ENCODE data around the gene TNFRSF4. TPM values are rescaled to one million over a fixed set of nuclear protein-coding genes. Genes with fewer than 3 reads are reported as not detected.

TNFRSF4 gene
- total and polyA plus RNA-seq, 9 of the 15 experiments (the other 6 are each of a cell fraction or from before 2014, with no cell fraction given) = 0.07 to 0.44 (median 0.19) TPM; not detected in 5

DNA sequence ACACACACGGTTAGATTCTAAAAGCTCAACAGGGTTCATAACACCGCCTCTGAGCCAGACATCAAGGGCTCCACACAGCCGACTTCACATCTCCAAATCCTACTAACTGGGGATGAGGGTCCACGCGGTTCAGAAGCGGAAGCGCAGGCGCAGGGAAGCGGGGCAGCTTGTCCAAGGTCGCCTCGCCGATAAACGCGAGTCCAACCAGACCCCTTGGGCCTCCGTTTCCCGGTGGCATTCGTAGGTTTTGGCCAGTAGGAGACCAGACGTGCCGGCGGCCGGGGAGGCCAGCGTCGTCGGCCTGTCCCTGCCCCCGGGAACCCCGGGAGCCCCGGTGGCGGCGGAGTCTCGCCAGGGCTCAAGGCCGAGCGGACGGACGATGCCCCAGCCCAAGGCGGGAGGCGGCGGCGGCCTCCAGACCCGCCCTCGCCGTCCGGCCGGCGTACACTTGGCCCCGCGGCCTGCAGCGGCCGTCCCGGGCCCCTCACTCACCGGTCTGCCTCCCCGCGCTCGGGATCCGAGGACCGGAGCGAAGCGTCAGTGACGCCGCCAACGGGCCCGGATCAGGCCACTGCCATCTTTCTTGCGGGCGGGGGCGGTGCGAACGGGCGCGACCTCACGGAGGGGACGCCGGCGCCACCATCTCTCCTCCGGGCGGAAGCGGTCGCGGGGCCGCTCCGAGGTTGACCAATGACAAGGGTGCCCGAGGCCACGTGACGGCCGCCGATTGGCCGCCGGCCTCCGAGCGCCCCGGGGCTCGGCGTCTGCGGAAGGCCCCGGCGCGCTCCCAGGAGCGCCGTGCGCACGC is 17.7 kb upstream of the TNFRSF4 start, which contains the start of gene SDF4 (continued):
- TF ChIP-seq, protein P1, sequence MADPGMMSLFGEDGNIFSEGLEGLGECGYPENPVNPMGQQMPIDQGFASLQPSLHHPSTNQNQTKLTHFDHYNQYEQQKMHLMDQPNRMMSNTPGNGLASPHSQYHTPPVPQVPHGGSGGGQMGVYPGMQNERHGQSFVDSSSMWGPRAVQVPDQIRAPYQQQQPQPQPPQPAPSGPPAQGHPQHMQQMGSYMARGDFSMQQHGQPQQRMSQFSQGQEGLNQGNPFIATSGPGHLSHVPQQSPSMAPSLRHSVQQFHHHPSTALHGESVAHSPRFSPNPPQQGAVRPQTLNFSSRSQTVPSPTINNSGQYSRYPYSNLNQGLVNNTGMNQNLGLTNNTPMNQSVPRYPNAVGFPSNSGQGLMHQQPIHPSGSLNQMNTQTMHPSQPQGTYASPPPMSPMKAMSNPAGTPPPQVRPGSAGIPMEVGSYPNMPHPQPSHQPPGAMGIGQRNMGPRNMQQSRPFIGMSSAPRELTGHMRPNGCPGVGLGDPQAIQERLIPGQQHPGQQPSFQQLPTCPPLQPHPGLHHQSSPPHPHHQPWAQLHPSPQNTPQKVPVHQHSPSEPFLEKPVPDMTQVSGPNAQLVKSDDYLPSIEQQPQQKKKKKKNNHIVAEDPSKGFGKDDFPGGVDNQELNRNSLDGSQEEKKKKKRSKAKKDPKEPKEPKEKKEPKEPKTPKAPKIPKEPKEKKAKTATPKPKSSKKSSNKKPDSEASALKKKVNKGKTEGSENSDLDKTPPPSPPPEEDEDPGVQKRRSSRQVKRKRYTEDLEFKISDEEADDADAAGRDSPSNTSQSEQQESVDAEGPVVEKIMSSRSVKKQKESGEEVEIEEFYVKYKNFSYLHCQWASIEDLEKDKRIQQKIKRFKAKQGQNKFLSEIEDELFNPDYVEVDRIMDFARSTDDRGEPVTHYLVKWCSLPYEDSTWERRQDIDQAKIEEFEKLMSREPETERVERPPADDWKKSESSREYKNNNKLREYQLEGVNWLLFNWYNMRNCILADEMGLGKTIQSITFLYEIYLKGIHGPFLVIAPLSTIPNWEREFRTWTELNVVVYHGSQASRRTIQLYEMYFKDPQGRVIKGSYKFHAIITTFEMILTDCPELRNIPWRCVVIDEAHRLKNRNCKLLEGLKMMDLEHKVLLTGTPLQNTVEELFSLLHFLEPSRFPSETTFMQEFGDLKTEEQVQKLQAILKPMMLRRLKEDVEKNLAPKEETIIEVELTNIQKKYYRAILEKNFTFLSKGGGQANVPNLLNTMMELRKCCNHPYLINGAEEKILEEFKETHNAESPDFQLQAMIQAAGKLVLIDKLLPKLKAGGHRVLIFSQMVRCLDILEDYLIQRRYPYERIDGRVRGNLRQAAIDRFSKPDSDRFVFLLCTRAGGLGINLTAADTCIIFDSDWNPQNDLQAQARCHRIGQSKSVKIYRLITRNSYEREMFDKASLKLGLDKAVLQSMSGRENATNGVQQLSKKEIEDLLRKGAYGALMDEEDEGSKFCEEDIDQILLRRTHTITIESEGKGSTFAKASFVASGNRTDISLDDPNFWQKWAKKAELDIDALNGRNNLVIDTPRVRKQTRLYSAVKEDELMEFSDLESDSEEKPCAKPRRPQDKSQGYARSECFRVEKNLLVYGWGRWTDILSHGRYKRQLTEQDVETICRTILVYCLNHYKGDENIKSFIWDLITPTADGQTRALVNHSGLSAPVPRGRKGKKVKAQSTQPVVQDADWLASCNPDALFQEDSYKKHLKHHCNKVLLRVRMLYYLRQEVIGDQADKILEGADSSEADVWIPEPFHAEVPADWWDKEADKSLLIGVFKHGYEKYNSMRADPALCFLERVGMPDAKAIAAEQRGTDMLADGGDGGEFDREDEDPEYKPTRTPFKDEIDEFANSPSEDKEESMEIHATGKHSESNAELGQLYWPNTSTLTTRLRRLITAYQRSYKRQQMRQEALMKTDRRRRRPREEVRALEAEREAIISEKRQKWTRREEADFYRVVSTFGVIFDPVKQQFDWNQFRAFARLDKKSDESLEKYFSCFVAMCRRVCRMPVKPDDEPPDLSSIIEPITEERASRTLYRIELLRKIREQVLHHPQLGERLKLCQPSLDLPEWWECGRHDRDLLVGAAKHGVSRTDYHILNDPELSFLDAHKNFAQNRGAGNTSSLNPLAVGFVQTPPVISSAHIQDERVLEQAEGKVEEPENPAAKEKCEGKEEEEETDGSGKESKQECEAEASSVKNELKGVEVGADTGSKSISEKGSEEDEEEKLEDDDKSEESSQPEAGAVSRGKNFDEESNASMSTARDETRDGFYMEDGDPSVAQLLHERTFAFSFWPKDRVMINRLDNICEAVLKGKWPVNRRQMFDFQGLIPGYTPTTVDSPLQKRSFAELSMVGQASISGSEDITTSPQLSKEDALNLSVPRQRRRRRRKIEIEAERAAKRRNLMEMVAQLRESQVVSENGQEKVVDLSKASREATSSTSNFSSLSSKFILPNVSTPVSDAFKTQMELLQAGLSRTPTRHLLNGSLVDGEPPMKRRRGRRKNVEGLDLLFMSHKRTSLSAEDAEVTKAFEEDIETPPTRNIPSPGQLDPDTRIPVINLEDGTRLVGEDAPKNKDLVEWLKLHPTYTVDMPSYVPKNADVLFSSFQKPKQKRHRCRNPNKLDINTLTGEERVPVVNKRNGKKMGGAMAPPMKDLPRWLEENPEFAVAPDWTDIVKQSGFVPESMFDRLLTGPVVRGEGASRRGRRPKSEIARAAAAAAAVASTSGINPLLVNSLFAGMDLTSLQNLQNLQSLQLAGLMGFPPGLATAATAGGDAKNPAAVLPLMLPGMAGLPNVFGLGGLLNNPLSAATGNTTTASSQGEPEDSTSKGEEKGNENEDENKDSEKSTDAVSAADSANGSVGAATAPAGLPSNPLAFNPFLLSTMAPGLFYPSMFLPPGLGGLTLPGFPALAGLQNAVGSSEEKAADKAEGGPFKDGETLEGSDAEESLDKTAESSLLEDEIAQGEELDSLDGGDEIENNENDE (IDR thresholded peaks at IDR 0.05; ENCODE audit: low read depth, low read length) = no peak
- TF ChIP-seq RFX1 (IDR thresholded peaks at IDR 0.05) (no peak), PHF21A (IDR thresholded peaks at IDR 0.05; ENCODE audit: borderline replicate concordance, low read depth) (no peak), SRSF3 (IDR thresholded peaks at IDR 0.05; ENCODE audit: insufficient read depth, low read length) (no peak), NR4A1 (CRISPR knock-in tag; IDR thresholded peaks at IDR 0.05) (peak; percentile 72), NR4A1 (tag; IDR thresholded peaks at IDR 0.05) (0 out of 2 replicates have a peak, but pooled peaks have one; percentile 19), SMARCA4 (IDR thresholded peaks at IDR 0.05) (no peak), ZNF445 (CRISPR knock-in tag; IDR thresholded peaks at IDR 0.05; ENCODE audit: low read depth) (no peak), ZNF239 (CRISPR knock-in tag; IDR thresholded peaks at IDR 0.05) (peak; percentile 20; the same call in 1 of the 2 replicates)
- TF ChIP-seq, protein P2, sequence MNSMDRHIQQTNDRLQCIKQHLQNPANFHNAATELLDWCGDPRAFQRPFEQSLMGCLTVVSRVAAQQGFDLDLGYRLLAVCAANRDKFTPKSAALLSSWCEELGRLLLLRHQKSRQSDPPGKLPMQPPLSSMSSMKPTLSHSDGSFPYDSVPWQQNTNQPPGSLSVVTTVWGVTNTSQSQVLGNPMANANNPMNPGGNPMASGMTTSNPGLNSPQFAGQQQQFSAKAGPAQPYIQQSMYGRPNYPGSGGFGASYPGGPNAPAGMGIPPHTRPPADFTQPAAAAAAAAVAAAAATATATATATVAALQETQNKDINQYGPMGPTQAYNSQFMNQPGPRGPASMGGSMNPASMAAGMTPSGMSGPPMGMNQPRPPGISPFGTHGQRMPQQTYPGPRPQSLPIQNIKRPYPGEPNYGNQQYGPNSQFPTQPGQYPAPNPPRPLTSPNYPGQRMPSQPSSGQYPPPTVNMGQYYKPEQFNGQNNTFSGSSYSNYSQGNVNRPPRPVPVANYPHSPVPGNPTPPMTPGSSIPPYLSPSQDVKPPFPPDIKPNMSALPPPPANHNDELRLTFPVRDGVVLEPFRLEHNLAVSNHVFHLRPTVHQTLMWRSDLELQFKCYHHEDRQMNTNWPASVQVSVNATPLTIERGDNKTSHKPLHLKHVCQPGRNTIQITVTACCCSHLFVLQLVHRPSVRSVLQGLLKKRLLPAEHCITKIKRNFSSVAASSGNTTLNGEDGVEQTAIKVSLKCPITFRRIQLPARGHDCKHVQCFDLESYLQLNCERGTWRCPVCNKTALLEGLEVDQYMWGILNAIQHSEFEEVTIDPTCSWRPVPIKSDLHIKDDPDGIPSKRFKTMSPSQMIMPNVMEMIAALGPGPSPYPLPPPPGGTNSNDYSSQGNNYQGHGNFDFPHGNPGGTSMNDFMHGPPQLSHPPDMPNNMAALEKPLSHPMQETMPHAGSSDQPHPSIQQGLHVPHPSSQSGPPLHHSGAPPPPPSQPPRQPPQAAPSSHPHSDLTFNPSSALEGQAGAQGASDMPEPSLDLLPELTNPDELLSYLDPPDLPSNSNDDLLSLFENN (IDR thresholded peaks at IDR 0.05; ENCODE audit: low read depth in 2 of 2, low read length in 2 of 2) = no peak; a peak in 1 of 4 replicates

Measured in K562 (cell line).